GM18498 (cell line): ENCODE data around the gene LPP.

Experiments
- ATAC-seq: cut with Tn5 transposase; IDR thresholded peaks from one replicate; pipeline ENCODE4 v1.9.1; 2021; ENCODE audit warnings: mild to moderate bottlenecking, moderate library complexity; ENCODE audit not compliant: unreplicated experiment

The LPP gene

DNA sequence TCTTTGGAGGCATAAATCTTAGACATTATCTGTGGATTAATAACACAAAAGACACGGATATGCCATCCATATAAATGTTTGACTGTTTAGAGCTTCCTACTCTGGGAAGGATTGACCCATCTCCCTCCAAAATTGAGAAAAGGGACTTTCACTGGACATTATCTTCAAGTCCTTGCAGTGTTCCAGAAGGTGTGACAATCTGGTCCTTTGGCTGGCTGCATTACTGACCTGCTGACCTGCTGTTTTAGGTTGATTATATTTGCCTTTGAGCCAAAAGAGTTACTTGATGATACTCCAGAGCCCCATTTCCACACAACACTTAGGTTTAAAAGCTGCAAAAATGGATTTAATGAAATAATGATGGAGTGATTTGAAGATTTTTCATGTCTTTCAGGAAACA lies 504.6 kb downstream of the LPP start:
- no peak for ATAC-seq

DNA sequence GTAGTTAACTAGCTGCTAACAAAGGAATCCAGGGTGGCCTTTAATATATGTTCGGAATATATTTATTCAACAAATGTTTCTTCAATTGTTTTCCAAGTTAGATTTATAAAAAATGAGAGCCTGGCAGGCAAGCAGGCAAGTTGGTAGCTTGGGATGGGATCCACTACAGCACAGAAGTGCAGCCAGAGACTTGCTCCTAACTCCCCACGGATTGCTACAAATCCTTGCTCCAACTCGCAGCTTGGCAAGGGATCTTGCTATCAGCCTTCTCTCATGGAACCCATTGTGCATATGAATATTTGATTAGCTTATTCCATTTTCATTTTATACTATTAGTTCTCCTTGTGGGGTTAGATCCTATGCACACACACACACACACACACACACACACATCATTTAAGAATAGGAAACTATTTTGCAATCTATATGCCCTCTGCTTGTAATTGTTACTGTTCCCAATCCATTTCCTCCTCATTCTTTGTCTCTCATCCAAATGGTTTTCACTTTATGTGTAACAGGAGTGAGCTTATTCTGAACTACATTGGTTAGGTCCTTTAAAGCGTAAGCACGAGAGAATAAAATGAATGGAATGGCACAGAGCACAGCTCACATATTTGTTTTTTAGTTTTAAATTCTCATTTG lies 505.6 kb downstream of the LPP start:
- ATAC-seq: no peak

DNA sequence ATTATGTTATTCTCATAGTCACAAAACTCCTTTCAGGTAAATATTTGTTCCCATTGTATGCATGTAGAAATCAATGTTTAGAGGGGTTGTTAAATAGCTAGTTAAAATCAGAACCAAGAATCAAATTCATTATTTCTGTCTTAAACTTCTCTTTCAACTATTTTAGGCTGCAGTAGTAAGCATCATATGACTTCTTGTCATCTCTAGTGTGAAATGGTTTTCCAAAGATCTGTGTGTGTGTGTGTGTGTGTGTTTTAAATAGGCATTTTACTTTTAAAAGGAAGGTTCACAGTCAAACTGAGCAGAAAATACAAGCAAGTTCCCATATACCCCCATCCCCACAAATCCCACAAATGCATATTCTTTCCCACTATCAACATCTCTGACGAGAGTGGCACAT lies 506.5 kb downstream of the LPP start:
- ATAC-seq: no peak

DNA sequence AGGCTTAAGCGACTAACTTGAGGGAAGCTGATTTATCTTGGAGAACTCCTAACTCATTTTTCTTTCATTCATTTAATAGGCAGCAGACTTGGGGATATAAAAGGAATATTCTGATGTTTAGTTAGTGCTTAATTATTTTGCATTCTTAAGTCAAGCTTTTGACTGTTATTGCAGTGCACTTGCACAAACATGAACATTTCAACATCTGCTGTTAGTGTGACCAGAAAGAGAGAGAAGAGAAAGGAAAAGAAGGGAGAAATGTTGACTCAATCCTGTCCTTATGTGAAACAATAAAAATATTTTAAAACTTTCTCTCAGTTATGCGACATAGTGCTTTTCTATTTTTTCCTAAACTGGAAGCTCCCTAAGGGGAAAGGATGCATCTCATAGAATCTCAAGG lies 507.8 kb downstream of the LPP start:
- ATAC-seq: no peak

DNA sequence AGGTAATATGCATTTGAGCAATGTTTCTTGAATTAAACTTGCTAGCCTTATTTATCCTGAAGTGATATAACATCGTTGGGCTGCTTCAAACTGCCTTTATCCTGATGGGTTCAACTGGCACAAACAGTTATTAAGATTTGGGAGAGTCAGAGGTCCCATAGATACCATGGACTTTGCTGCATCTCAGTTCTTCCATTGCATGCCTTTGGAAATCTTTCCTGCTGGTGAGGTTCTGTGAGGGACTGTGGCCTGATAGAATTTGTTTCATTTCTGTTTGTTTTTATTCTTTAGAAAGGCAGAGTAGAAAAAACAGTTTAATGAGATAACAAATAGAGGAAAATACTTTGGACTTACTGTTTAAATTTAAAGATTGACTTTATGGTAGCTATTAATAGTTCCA lies 508.3 kb downstream of the LPP start:
- no peak for ATAC-seq

DNA sequence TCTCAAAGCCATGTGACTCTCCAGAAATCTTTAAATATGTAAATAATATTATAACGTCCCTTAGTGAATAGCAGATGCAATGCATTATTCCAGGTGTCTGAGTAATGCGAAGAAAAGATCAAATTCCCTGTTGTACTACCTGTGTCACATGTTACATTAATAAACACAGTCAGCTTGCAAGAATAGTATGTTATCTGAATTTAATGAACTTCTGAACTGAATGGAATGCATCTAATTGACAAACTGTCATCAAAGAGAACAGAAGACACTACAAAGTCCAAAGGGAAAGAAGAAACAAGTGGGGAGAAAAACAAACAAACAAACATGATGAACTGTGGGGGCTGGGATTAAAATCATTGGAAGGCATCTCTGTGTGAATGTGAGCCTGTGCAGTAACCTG lies 508.8 kb downstream of the LPP start:
- no peak for ATAC-seq

DNA sequence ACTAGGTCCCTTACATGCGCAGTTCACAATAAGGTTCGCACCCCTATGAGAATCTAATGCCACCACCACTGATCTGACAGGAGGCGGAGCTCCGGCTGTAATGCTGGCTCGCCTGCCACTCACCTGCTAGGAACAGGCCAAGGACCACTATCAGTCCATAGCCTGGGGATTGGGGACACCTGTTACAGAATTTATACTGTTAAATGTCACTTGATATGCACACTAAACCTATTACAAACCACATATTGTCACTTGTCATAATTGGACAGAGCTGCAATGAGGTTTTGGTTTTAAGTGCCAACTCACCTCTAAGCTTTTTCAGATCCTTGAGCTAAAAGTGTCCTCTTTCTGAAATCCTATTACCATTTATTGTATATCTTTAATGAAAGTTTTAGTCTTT lies 509.9 kb downstream of the LPP start:
- no peak for ATAC-seq

DNA sequence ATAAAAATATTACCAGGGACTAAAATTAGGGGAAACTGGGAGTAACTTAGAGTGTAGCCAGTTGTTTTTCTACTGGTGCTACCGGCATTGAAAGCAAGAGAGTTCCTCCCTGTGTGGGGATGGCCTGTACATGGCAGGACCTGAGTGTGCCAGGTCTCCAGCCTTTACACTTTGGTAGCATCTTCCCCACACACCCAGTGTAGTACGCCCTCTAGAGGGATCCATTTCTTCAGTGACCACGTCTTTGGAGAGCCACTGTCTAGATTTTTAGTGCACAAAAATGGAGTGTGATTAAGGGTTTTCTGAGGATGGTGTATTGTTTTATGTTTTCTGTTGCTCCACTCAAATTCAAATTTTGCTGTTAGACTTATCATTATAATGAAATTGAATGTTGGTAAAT lies 510.8 kb downstream of the LPP start:
- ATAC-seq: no peak

DNA sequence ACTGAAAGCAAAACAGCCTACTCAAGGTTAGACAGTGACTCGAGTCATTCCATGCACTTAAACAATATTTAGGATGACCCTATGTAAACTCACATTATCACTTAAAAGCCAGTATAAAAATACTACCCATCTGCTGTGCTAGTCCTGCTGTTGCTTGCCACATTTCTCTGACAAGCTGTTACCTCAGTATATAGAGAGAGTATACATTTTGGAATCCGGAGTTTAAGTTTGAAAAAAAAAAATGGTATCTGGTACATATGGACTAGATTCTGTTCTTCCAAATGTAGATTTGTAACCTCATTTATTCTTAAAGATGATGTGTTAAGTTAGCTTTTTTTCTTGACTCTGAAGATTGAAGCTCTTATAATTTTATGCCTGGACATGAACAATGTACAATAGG lies 514.0 kb downstream of the LPP start:
- no peak for ATAC-seq

DNA sequence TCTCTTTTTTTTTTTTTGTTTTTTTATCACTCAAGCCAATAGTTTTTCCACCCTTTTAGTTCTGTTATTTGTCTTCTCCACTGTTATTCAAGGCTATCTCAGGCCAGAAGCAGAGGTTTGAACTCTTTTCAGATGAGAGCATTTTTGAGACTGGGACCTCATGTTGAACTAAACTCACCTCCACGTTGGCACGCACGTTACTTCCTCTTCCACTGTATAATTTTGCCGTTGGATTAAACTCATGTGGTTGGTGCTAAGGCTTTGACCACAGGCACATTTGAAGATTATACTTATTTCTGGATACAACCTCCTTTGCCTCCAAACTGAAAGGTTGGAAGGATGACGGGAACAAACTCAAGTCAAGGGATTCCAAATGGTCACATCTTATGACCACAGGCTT lies 516.5 kb downstream of the LPP start:
- ATAC-seq: no peak

DNA sequence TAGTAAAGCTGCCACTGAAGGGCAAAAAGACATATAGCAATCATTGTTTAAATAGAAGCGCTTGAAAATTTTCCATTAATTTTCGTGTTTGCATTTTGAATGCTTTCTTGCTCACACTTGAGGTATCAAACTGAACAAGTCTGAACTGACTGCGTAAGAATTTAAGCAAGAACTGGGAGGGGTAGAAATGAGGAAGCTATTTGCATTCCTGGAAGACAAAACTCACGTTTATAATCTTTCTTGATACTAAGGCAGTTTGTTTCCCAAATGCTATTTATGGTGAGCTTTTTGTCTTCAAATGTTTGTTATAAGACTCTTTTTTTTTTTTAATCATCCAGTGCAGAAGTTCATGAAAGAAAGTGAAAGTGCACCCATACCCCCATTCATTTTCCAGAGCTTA lies 518.0 kb downstream of the LPP start:
- no peak for ATAC-seq

DNA sequence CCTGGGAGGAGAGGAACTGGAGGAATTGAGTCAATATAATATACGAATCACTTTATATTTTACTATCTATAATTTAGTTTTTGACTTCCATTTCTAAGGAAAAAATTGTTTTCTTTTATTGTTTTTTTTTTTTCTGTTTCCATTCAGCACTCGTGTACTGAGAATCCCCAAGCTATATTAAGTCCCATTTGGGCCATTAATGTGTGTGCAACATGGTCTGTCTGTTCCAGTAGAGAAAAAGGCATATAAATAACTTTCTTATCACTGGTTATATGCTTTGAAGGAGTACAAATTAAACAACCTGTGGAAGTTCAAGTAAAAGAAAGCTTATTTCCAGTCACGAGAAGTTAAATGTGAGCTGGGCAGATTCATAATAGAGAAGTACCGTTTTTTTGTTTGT lies 518.9 kb downstream of the LPP start:
- ATAC-seq: no peak

DNA sequence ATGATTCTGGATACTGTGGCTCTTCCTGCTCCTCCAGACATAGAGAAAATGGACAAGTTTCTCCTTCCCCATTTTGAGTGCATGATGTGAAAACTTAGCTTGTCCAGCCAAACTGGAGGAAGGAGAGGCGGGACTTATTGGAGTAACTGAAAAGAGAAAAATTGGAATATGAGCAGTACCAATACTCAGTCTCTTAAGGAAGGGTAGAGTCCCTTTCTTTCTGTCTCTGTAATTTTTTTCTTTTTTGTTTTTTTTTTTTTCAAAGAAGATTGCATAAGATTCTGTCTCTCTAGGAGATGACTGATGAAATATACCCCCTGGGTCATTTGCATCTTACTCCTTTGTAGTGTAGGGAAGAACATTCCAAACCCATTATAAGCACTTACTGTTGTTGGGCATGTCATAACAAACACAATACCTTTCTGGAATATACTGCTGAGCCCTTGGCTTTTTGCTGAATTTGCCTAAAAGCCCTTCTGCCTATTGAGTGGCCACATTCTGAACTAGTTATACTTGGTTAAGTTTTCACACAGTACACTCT lies 519.8 kb downstream of the LPP start:
- ATAC-seq: no peak

DNA sequence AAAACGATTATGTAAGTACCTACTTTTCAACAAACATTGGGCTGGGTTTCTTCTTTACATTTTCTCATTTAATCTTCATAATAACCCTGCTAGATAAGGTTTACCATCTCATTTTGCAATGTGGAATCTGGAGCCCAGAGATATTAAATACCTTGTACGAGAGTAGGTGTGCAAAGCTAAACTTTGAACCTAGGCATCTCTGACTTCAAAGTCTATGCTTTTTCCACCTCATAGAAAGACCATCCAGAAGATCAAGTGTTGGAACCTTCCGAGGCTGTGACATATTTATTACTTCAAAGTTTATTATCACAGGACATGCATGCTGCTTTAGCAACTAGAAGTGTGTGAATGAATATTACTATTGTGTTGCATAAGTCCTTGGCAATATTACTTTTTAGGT lies 520.6 kb downstream of the LPP start:
- ATAC-seq: no peak

DNA sequence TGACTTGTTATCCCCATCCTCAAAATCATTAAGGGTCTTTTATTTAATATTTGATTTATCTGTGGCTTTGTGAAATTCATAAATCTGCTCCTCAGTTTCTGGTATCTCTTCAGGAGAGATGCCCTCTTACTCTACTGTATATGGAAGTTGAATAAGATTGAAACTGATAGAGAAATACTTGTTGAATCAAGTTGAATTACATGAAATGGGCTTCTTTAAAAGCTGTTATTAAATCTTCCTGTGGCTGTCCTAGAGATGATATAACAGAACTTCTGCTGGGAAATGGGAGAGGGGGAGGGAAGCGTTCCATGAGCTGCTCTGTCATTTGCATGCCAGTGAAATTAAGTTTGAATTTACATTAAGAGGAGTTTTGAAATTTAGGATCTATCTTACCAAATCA lies 523.4 kb downstream of the LPP start:
- no peak for ATAC-seq

DNA sequence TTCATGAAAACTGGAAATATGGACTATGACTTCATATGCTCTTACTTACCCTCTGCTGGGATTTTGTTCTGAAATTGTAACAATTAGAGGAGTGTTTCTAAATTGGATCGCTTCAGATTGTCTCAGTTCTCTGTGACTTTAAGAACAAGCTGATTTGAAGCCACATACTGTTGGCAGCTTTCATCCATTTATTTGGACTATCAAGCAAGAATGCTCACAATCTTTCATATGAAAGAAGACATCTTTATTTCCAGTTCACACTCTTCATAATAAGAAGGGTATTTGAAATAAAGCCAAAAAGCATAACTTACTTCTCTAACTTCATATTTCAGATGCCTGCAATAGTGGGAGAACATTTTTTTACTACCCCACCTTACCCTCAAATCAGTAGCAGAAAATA lies 526.2 kb downstream of the LPP start:
- no peak for ATAC-seq

DNA sequence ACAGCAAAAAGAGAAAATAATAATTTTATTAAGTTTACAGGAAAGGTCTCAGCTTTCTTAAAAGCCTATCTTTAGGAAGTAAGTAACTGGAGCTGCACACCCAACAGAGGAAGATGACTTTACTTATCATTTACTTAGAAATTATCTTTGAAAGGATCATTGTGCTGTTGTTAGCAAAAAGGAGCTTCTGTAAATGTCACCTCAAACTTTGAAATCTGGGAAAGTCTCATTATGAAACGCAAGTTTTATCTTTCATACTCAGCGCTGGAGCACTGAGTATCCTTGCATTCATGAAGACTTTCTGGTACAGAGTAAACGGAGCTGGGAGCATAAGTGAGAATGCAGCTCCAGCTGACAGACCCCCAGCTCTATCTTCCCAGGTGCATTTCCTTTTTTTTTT lies 526.6 kb downstream of the LPP start:
- no peak for ATAC-seq

DNA sequence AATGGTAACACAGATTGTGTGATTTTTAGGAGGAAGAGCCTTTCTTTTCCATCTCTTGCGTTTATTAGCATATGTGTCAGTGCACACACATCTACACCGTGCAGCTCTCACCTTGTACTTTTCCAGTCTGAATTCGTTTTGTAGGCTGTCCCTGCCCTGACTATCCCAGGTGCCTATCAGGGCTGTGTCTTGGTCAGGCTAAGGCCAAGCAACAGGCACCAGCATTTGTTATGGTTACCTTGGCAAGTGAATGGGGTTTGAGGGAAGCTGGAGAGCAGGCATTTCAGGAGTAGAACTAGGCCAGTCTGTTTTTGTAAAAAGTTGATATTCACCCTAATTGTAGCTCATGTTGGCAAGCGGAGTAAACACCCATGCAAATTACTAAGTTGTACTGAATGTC lies 528.4 kb downstream of the LPP start:
- no peak for ATAC-seq

DNA sequence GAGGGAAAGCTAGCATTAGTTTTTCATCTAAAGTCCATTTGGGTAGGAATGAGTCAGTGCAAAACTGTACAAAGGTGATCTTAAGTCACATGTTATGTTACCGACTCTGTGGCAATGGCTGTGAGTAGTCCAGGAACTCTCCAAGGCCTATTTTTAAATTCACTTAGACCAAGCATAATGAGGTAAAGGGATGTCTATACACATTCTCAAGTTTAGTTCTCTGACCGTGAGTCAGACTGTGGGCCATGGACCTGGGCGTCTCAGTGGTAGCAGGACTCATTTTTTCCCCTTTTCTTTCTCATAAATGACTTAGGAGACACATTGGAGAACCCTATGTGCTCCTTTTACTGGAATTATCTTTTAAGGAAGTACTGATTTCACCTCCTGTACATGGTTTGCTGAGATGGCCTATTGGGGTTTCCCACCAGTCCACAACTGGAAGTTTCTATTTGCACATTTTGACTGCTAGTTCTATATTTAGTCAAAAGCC lies 529.1 kb downstream of the LPP start:
- no peak for ATAC-seq

DNA sequence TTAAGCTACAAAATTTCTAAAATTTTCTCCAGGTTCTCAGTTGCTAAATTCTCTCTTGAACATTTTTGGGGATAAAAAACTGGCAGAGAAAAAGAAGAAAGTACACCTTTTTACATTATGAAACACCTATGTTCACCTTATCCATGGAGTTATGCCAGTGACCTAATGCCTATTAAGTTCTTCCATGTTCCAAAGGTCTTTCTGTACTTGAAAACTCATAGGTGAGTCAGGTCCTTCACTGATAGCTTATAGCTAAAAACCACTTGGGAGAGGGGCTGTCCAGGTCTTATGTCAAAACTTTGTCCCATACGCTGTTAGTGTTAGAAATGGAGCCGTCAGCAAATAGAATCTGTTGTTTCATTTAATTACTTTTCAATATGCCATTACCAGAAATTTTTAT lies 530.3 kb downstream of the LPP start:
- ATAC-seq: no peak

DNA sequence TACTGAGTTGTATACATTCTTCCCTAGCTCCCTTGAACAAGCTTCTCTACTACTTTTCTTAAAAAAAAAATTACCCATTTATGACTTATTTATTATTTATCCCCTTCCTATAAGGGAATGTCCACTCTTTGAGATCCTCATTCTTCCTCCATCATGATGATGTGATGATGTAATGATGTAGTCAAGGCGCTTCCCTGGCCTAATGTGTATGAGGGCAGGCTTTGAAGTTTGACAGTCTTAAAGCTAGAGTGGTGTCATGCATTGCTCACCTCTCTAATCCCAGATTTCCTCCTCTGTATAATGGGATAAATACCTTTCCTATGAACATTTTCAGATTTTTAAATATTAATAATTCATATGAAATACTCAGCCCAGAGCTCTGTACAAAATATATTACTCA lies 531.8 kb downstream of the LPP start:
- no peak for ATAC-seq

DNA sequence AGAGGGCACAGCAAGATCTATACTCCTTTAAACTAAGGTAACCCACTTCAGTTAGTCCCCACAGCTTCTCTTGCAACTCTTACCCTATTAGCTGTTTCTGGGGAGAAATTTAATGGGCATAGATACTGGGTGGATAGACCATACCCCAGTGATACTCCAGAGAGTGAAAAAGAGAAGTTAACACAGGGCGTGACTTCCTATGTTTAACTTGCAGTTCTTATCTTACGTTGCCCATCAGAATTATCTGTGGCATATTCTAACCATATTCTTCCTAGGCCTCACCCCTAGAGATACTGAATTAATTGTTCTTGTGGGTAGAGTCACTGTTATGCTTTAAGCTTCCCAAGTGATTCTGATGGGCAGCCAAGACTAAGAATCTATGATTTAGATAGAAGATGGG lies 532.4 kb downstream of the LPP start:
- ATAC-seq: no peak

DNA sequence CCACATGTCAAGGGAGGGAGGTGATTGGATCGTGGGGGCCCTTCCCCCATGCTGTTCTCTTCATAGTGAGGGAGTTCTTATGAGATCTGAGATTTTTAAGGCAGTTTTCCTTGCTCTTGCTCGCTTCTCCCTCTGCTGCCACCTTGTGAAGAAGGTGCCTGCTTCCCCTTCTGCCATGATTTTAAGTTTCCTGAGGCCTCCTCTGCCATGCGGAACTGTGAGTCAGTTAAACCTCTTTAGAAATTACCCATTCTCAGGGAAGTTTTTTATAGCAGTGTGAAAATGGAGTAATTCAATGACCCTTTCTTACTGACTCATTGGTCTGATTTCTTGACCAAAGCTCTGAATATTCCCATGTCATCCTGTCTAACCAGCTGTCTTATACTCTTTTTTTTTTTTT lies 533.4 kb downstream of the LPP start:
- ATAC-seq: no peak
